Sigmoid colon (tissue), 4 donors: Measurements from ENCODE around the gene CD9.

Experiments used
- POLR2A ChIP-seq, 2 donors: fragments of 450-650 bp; IDR thresholded peaks; one replicate each; pipeline ENCODE4 v1.6.1; 2016; ENCODE audit warnings: antibody characterized with exemption in 2 of 2, mild to moderate bottlenecking in 2 of 2, moderate library complexity in 2 of 2
- POLR2AphosphoS5 ChIP-seq, 4 donors: sonication (generic); formaldehyde crosslinking; IDR thresholded peaks; one replicate each; pipeline ENCODE4 v1.6.1; 2017; ENCODE audit warnings: antibody characterized with exemption in 4 of 4

- TF ChIP-seq POLR2AphosphoS5 (IDR thresholded peaks at IDR 0.05), result no peak
- no peak for TF ChIP-seq POLR2A (IDR thresholded peaks at IDR 0.05)
Measured at GRCh38 chr12:6284273-6284672, 84.1 kb downstream of the CD9 start.
